ENCODE measurements around the gene GPR37L1.

The GPR37L1 gene

GRCh38 chr1:202117898-202118371 is 4.8 kb upstream of the GPR37L1 start:
- H3K4me3 ChIP-seq (replicated peaks in 1 of 2; ENCODE audit: low read depth in 2 of 2, low read length in 2 of 2): no peak overlapping the region
- no peak for TF ChIP-seq CTCF (IDR thresholded peaks at IDR 0.05; ENCODE audit: low read depth, low read length)
- DNase-seq (ENCODE audit: low read depth in 2 of 2): no peak

GRCh38 chr1:202121006-202121405 is 1.7 kb upstream of the GPR37L1 start:
- no peak overlapping the region for H3K4me3 ChIP-seq (replicated peaks in 1 of 2; ENCODE audit: low read depth in 2 of 2, low read length in 2 of 2)
- no peak for TF ChIP-seq CTCF (IDR thresholded peaks at IDR 0.05; ENCODE audit: low read depth, low read length)
- DNase-seq (ENCODE audit: low read depth in 2 of 2): no peak

- H3K4me3 ChIP-seq (replicated peaks in 1 of 2; ENCODE audit: low read depth in 2 of 2, low read length in 2 of 2): no peak overlapping the region
- no peak for DNase-seq (ENCODE audit: low read depth in 2 of 2)
- TF ChIP-seq CTCF (IDR thresholded peaks at IDR 0.05; ENCODE audit: low read depth, low read length): no peak
Observed at GRCh38 chr1:202123336-202123813, 658 bp downstream of the GPR37L1 start.

- H3K4me3 ChIP-seq (replicated peaks in 1 of 2; ENCODE audit: low read depth in 2 of 2, low read length in 2 of 2): no peak overlapping the region
- no peak for DNase-seq (ENCODE audit: low read depth in 2 of 2)
- no peak for TF ChIP-seq CTCF (IDR thresholded peaks at IDR 0.05; ENCODE audit: low read depth, low read length)
Observed at GRCh38 chr1:202124142-202124541, 1.4 kb downstream of the GPR37L1 start.

- H3K4me3 ChIP-seq (replicated peaks in 1 of 2; ENCODE audit: low read depth in 2 of 2, low read length in 2 of 2): no peak overlapping the region
- no peak for TF ChIP-seq CTCF (IDR thresholded peaks at IDR 0.05; ENCODE audit: low read depth, low read length)
Observed at GRCh38 chr1:202125611-202126010, 2.9 kb downstream of the GPR37L1 start.

GRCh38 chr1:202126426-202126825 is 3.7 kb downstream of the GPR37L1 start:
- no peak for DNase-seq (ENCODE audit: low read depth in 2 of 2)
- no peak for TF ChIP-seq CTCF (IDR thresholded peaks at IDR 0.05; ENCODE audit: low read depth, low read length)
- no peak overlapping the region for H3K4me3 ChIP-seq (replicated peaks in 1 of 2; ENCODE audit: low read depth in 2 of 2, low read length in 2 of 2)

More at GRCh38 chr1:202125611-202126010, 2.9 kb downstream of the GPR37L1 start:
- DNase-seq (ENCODE audit: low read depth in 2 of 2): no peak

GRCh38 chr1:202127061-202127460 is 4.3 kb downstream of the GPR37L1 start:
- no peak for DNase-seq (ENCODE audit: low read depth in 2 of 2)
- no peak overlapping the region for H3K4me3 ChIP-seq (replicated peaks in 1 of 2; ENCODE audit: low read depth in 2 of 2, low read length in 2 of 2)
- no peak for TF ChIP-seq CTCF (IDR thresholded peaks at IDR 0.05; ENCODE audit: low read depth, low read length)

All from cardiac fibroblast (primary cell).